A673 (cell line): ENCODE data around the gene NAGS.

Source experiments
- CTCF ChIP-seq: fragments of 300-800, 200-600 bp; sonication (generic); conservative IDR thresholded peaks from 2 replicates; pipeline ENCODE4 v1.5.1; 2017; ENCODE audit warnings: low read depth, mild to moderate bottlenecking, antibody characterized with exemption, low read length, moderate library complexity, mixed read lengths
- EZH2 ChIP-seq: fragments of 200-600 bp; sonication (generic); IDR thresholded peaks from 2 replicates; pipeline ENCODE4 v1.6.1; 2017; ENCODE audit warnings: borderline replicate concordance, low read depth, mild to moderate bottlenecking, mixed read lengths, antibody characterized with exemption, low read length; ENCODE audit not compliant: poor library complexity, severe bottlenecking

GRCh38 chr17:43979011-43979410 is 25.4 kb upstream of the NAGS start:
- TF ChIP-seq CTCF (no peak), EZH2 (no peak)
